Sigmoid colon (tissue), 7 donors: ENCODE data around the gene RRP12. TPM values are rescaled to one million over a fixed set of nuclear protein-coding genes. Genes with fewer than 3 reads are reported as not detected.

ENCODE experiments used
- DNase-seq: peaks from one replicate; pipeline ENCODE4 v3.0.0-alpha.2; 2019
- H3K27ac ChIP-seq, 4 donors: fragments of 200-600 bp; sonication (generic); one replicate each; pipeline ENCODE4 v1.5.1; 2016 to 2019; ENCODE audit warnings: mild to moderate bottlenecking in 1 of 4
- H3K27me3 ChIP-seq, 3 donors: fragments of 200-600 bp; sonication (generic); one replicate each; pipeline ENCODE4 v1.5.1; 2019; ENCODE audit warnings: mild to moderate bottlenecking in 1 of 3
- H3K36me3 ChIP-seq, 4 donors: fragments of 200-600 bp; sonication (generic); one replicate each; pipeline ENCODE4 v1.5.1; 2016 to 2019
- H3K4me1 ChIP-seq, 4 donors: fragments of 200-600 bp; sonication (generic); one replicate each; pipeline ENCODE4 v1.5.1; 2017 to 2019
- H3K4me3 ChIP-seq, 4 donors: fragments of 200-600 bp; sonication (generic); one replicate each; pipeline ENCODE4 v1.5.1; 2017 to 2019; ENCODE audit warnings: mild to moderate bottlenecking in 2 of 4, moderate library complexity in 1 of 4
- H3K9me3 ChIP-seq, 4 donors: fragments of 200-600 bp in 3 of 4; sonication (generic) in 3 of 4; one replicate each; pipeline versions ENCODE4 v1.5.1 to v1.6.1; 2013 to 2019
- CTCF ChIP-seq, 4 experiments: fragments of 450-650 bp in 3 of 4; fragments of 200-600 bp in 1 of 4; IDR thresholded peaks; one replicate each; pipeline ENCODE4 v1.5.1; 2016 to 2019; ENCODE audit warnings: antibody characterized with exemption in 4 of 4, mild to moderate bottlenecking in 3 of 4, moderate library complexity in 2 of 4
- EP300 ChIP-seq, 4 donors: sonication (generic); formaldehyde crosslinking; IDR thresholded peaks; one replicate each; pipeline ENCODE4 v1.6.1; 2017; ENCODE audit warnings: antibody characterized with exemption in 4 of 4
- POLR2A ChIP-seq, 2 donors: fragments of 450-650 bp; IDR thresholded peaks; one replicate each; pipeline ENCODE4 v1.6.1; 2016; ENCODE audit warnings: antibody characterized with exemption in 2 of 2, mild to moderate bottlenecking in 2 of 2, moderate library complexity in 2 of 2
- POLR2AphosphoS5 ChIP-seq, 4 donors: sonication (generic); formaldehyde crosslinking; IDR thresholded peaks; one replicate each; pipeline ENCODE4 v1.6.1; 2017; ENCODE audit warnings: antibody characterized with exemption in 4 of 4
- WGBS, 2 donors: extraction: QIAGEN DNeasy Blood & Tissue Kit; methylation state at CpG; one replicate each; pipeline ENCODE4 v1.1.7; 2013; 5-methylcytosine and 5-hydroxymethylcytosine counted together
- intact Hi-C: fragments of 100-400 bp; cut with DNase I; formaldehyde crosslinking; loops from one replicate; pipeline ENCODE4 v1.15.1; 2023
- polyA plus RNA-seq, 3 donors: library from polyadenylated mRNA; stranded (reverse); fragments of 200-250 nt; gene quantifications; one replicate each; pipeline ENCODE4 v1.2.3, GENCODE V29; 2013
- total RNA-seq, 4 donors: library from RNA; depleted of rRNA; stranded (reverse); fragments of >200 nt; gene quantifications; one replicate each; pipeline ENCODE4 v1.1.0, GENCODE V29; 2016
- donor health status: healthy with polysubstance abuse.
- donor health status: Bipolar disorder and iron deficiency.
- donor health status: healthy.

Gene RRP12
- total and polyA plus RNA-seq, 7 donors: 3.2 to 18.8 (median 7.8) TPM

GRCh38 chr10:97384156-97384555 is 17.0 kb downstream of the RRP12 start:
- H3K4me3 ChIP-seq: no peak overlapping the region
- peaks cover 0 to 87% (median 16%) of the 10 kb centered on the region in 4 donors for H3K36me3 ChIP-seq
- 96 to 98% methylated on average over 5 of the region's 5 CpGs for WGBS, 2 donors

GRCh38 chr10:97383159-97383558 is 18.0 kb downstream of the RRP12 start:
- H3K4me3 ChIP-seq: no peak overlapping the region
- intact Hi-C loops: no loop called here
- no peak for TF ChIP-seq POLR2A (IDR thresholded peaks at IDR 0.05)
- TF ChIP-seq CTCF (IDR thresholded peaks at IDR 0.05): no peak
- no peak for TF ChIP-seq POLR2AphosphoS5 (IDR thresholded peaks at IDR 0.05)
- TF ChIP-seq EP300 (IDR thresholded peaks at IDR 0.05): no peak
- H3K27ac ChIP-seq: no peak overlapping the region
- H3K27me3 ChIP-seq: no peaks in the 10 kb centered on the region
- no peaks in the 10 kb centered on the region for H3K4me1 ChIP-seq
- no peaks in the 10 kb centered on the region for H3K9me3 ChIP-seq
- peaks cover 0 to 87% (median 10%) of the 10 kb centered on the region in 4 donors for H3K36me3 ChIP-seq
- 94 to 97% methylated on average over 7 of the region's 7 CpGs for WGBS, 2 donors
- DNase-seq: no peak

More at GRCh38 chr10:97384156-97384555, 17.0 kb downstream of the RRP12 start:
- no peaks in the 10 kb centered on the region for H3K4me1 ChIP-seq
- intact Hi-C loops: no loop called here
- no peak for DNase-seq
- H3K27ac ChIP-seq: no peak overlapping the region
- TF ChIP-seq CTCF (IDR thresholded peaks at IDR 0.05): no peak
- TF ChIP-seq EP300 (IDR thresholded peaks at IDR 0.05): no peak
- no peak for TF ChIP-seq POLR2A (IDR thresholded peaks at IDR 0.05)
- no peak for TF ChIP-seq POLR2AphosphoS5 (IDR thresholded peaks at IDR 0.05)
- no peaks in the 10 kb centered on the region for H3K27me3 ChIP-seq
- no peaks in the 10 kb centered on the region for H3K9me3 ChIP-seq

GRCh38 chr10:97381626-97382025 is 19.5 kb downstream of the RRP12 start:
- H3K27me3 ChIP-seq: no peaks in the 10 kb centered on the region
- intact Hi-C loops: no loop called here
- no peaks in the 10 kb centered on the region for H3K9me3 ChIP-seq
- H3K4me3 ChIP-seq: no peak overlapping the region
- no peak overlapping the region for H3K27ac ChIP-seq
- TF ChIP-seq CTCF (IDR thresholded peaks at IDR 0.05) (no peak), POLR2AphosphoS5 (IDR thresholded peaks at IDR 0.05) (no peak), POLR2A (IDR thresholded peaks at IDR 0.05) (no peak), EP300 (IDR thresholded peaks at IDR 0.05) (no peak)
- peaks cover 0 to 86% (median 7%) of the 10 kb centered on the region in 4 donors for H3K36me3 ChIP-seq
- H3K4me1 ChIP-seq: no peaks in the 10 kb centered on the region
- no peak for DNase-seq
- WGBS, 2 donors: 83 to 93% methylated on average over 8 of the region's 8 CpGs

GRCh38 chr10:97380516-97380915 is 20.6 kb downstream of the RRP12 start:
- no peak overlapping the region for H3K27ac ChIP-seq
- no peak overlapping the region for H3K4me3 ChIP-seq
- WGBS, 2 donors: 48 to 83% methylated on average over 8 of the region's 8 CpGs
- H3K9me3 ChIP-seq: no peaks in the 10 kb centered on the region
- H3K36me3 ChIP-seq: peaks cover 0 to 85% (median 7%) of the 10 kb centered on the region in 4 donors
- intact Hi-C loops: no loop called here
- H3K4me1 ChIP-seq: no peaks in the 10 kb centered on the region
- no peaks in the 10 kb centered on the region for H3K27me3 ChIP-seq
- TF ChIP-seq CTCF (IDR thresholded peaks at IDR 0.05) (no peak), POLR2A (IDR thresholded peaks at IDR 0.05) (no peak), POLR2AphosphoS5 (IDR thresholded peaks at IDR 0.05) (no peak), EP300 (IDR thresholded peaks at IDR 0.05) (no peak)
- DNase-seq: no peak
